Upper lobe of left lung (tissue), 6 donors: Measurements from ENCODE around the gene ASAH2. TPM values are rescaled to one million over a fixed set of nuclear protein-coding genes. Genes with fewer than 3 reads are reported as not detected.

Source experiments
- ATAC-seq, 2 donors: fragments of 200-7000 bp; cut with Tn5 transposase; one replicate each; pipeline ENCODE4 v1.9.1; 2022; ENCODE audit warnings: mild to moderate bottlenecking in 2 of 2, moderate library complexity in 2 of 2; ENCODE audit not compliant: low FRiP score in 2 of 2
- DNase-seq, 2 donors: peaks; one replicate each; pipeline ENCODE4 v3.0.0-alpha.2; 2019 to 2020
- H3K27ac ChIP-seq, 4 donors: fragments of 200-600 bp; sonication (generic); one replicate each; pipeline ENCODE4 v1.5.1; 2016 to 2019
- H3K27me3 ChIP-seq, 4 donors: fragments of 200-600 bp; sonication (generic); one replicate each; pipeline ENCODE4 v1.5.1; 2017 to 2019
- H3K36me3 ChIP-seq, 4 donors: fragments of 200-600 bp; sonication (generic); one replicate each; pipeline ENCODE4 v1.5.1; 2016 to 2019
- H3K4me1 ChIP-seq, 4 donors: fragments of 200-600 bp; sonication (generic); one replicate each; pipeline ENCODE4 v1.5.1; 2018 to 2019
- H3K4me3 ChIP-seq, 4 donors: fragments of 200-600 bp; sonication (generic); one replicate each; pipeline ENCODE4 v1.5.1; 2017 to 2019; ENCODE audit warnings: mild to moderate bottlenecking in 2 of 4, moderate library complexity in 1 of 4
- H3K9me3 ChIP-seq, 4 donors: fragments of 200-600 bp; sonication (generic); one replicate each; pipeline ENCODE4 v1.5.1; 2018 to 2019
- CTCF ChIP-seq, 6 experiments: fragments of 450-650 bp in 4 of 6; fragments of 200-600 bp in 2 of 6; sonication (generic) in 2 of 6; IDR thresholded peaks; one replicate each; pipeline ENCODE4 v1.5.1; 2016 to 2019; ENCODE audit warnings: antibody characterized with exemption in 6 of 6
- EP300 ChIP-seq, 4 donors: sonication (generic); formaldehyde crosslinking; IDR thresholded peaks; one replicate each; pipeline ENCODE4 v1.5.1; 2017; ENCODE audit warnings: antibody characterized with exemption in 4 of 4, control low read depth in 2 of 4
- POLR2A ChIP-seq, 4 donors: fragments of 450-650 bp; IDR thresholded peaks; one replicate each; pipeline ENCODE4 v1.5.1; 2016 to 2017; ENCODE audit warnings: antibody characterized with exemption in 4 of 4, mild to moderate bottlenecking in 2 of 4
- POLR2AphosphoS5 ChIP-seq, 2 donors: sonication (generic); formaldehyde crosslinking; IDR thresholded peaks; one replicate each; pipeline ENCODE4 v1.5.1; 2017; ENCODE audit warnings: antibody characterized with exemption in 2 of 2
- WGBS, 2 donors: methylation state at CpG; one replicate each; pipeline ENCODE4 v1.1.5; 2017 to 2018; 5-methylcytosine and 5-hydroxymethylcytosine counted together
- total RNA-seq, 6 donors: library from RNA; depleted of rRNA in 4 of 6; stranded (reverse); fragments of >200 nt in 4 of 6; gene quantifications; one replicate each; pipeline versions ENCODE4 v1.1.0 to v1.2.1, GENCODE V29; 2016 to 2021
- donor health status: DM: no; HTN: no; CAD: no; lungs with moderate emphysema.
- donor health status: DM: no; HTN: yes; CAD: no; lungs with severe emphysema.

ASAH2 gene
- total RNA-seq, 6 donors from 2014 or later, result 0.11 to 21.0 (median 0.61) TPM

DNA sequence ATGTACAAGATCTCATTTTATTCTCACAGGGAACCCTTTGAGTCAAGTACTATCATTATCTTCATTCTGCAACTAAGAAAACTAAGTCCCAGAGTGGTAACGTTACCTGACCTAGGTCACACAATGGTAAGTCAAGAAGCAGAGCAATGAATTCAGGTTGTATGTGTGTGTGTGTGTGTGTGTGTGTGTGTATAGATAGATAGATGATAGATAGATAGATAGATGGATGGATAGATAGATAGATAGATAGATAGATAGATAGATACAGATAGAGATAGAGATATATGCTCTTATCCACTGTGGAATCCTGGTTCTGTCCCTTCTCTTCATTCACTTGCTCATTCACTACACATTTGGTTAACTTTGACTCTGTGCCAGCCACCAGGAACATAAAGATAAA is 29.8 kb downstream of the ASAH2 start:
- Histone ChIP-seq H3K36me3 (no peaks in the 10 kb centered on the region), H3K4me3 (no peak overlapping the region), H3K27ac (no peak overlapping the region), H3K9me3 (no peaks in the 10 kb centered on the region), H3K27me3 (no peaks in the 10 kb centered on the region), H3K4me1 (no peaks in the 10 kb centered on the region)
- TF ChIP-seq EP300 (IDR thresholded peaks at IDR 0.05) (no peak), POLR2AphosphoS5 (IDR thresholded peaks at IDR 0.05) (no peak), CTCF (IDR thresholded peaks at IDR 0.05) (no peak), POLR2A (IDR thresholded peaks at IDR 0.05) (no peak)
- DNase-seq (no peak), ATAC-seq (no peak)
- 76 to 87% methylated on average over 1 of the region's 1 CpG for WGBS, 2 donors

DNA sequence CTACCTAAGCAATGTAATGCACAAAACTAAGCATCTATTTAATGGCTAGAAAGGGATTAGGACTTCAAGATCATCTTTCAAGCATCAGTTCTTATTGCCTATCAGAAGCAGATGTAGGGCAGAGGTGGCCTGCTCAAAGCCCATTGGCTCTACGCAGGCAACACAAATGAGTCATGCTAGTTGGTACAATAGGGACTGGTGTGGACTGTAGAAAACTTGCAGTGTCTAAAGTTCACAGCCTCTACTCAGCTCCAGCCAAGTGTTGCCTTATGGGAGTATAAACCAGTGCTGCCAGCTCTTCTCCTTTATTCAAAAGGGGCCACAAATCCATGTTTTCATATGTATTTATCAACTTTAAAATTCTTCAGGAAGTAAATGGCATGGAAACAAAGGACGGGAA is 31.7 kb downstream of the ASAH2 start:
- Histone ChIP-seq H3K36me3 (no peaks in the 10 kb centered on the region), H3K4me1 (no peaks in the 10 kb centered on the region), H3K9me3 (no peaks in the 10 kb centered on the region), H3K27ac (no peak overlapping the region), H3K27me3 (no peaks in the 10 kb centered on the region), H3K4me3 (no peak overlapping the region)
- TF ChIP-seq CTCF (IDR thresholded peaks at IDR 0.05) (no peak), EP300 (IDR thresholded peaks at IDR 0.05) (no peak), POLR2AphosphoS5 (IDR thresholded peaks at IDR 0.05) (no peak), POLR2A (IDR thresholded peaks at IDR 0.05) (no peak)
- ATAC-seq (no peak), DNase-seq (no peak)
- WGBS, 2 donors, result 88 to 90% methylated on average over 2 of the region's 2 CpGs

- H3K36me3 ChIP-seq, result no peaks in the 10 kb centered on the region
- no peaks in the 10 kb centered on the region for H3K27me3 ChIP-seq
- no peaks in the 10 kb centered on the region for H3K4me1 ChIP-seq
- H3K27ac ChIP-seq, result no peak overlapping the region
- H3K4me3 ChIP-seq, result no peak overlapping the region
- TF ChIP-seq POLR2A (IDR thresholded peaks at IDR 0.05), result no peak
- no peak for TF ChIP-seq EP300 (IDR thresholded peaks at IDR 0.05)
- TF ChIP-seq POLR2AphosphoS5 (IDR thresholded peaks at IDR 0.05), result no peak
- no peak for TF ChIP-seq CTCF (IDR thresholded peaks at IDR 0.05)
- no peak for ATAC-seq
- 79 to 87% methylated on average over 2 of the region's 2 CpGs for WGBS, 2 donors
- DNase-seq, result no peak
- H3K9me3 ChIP-seq, result no peaks in the 10 kb centered on the region
Observed at GRCh38 chr10:50219200-50219599, 32.1 kb downstream of the ASAH2 start.

- DNase-seq, result no peak
- Histone ChIP-seq H3K36me3 (no peaks in the 10 kb centered on the region), H3K4me1 (no peaks in the 10 kb centered on the region), H3K4me3 (no peak overlapping the region), H3K27ac (no peak overlapping the region), H3K9me3 (no peaks in the 10 kb centered on the region), H3K27me3 (no peaks in the 10 kb centered on the region)
- no peak for ATAC-seq
- 50 to 74% methylated on average over 2 to 3 of the region's 3 CpGs for WGBS, 2 donors
- no peak for TF ChIP-seq POLR2A (IDR thresholded peaks at IDR 0.05)
Observed at GRCh38 chr10:50216894-50217293, 34.4 kb downstream of the ASAH2 start.

GRCh38 chr10:50216418-50216817 is 34.9 kb downstream of the ASAH2 start:
- no peak overlapping the region for H3K4me3 ChIP-seq
- no peaks in the 10 kb centered on the region for H3K9me3 ChIP-seq
- H3K27me3 ChIP-seq, result no peaks in the 10 kb centered on the region
- H3K4me1 ChIP-seq, result no peaks in the 10 kb centered on the region
- H3K27ac ChIP-seq, result no peak overlapping the region
- no peak for DNase-seq
- TF ChIP-seq CTCF (IDR thresholded peaks at IDR 0.05), result no peak
- TF ChIP-seq EP300 (IDR thresholded peaks at IDR 0.05), result no peak
- TF ChIP-seq POLR2A (IDR thresholded peaks at IDR 0.05), result no peak
- no peak for TF ChIP-seq POLR2AphosphoS5 (IDR thresholded peaks at IDR 0.05)
- no peak for ATAC-seq
- no peaks in the 10 kb centered on the region for H3K36me3 ChIP-seq
